Stomach (tissue), 9 donors: ENCODE measurements around the gene XPC. TPM values are rescaled to one million over a fixed set of nuclear protein-coding genes. Genes with fewer than 3 reads are reported as not detected.

Experiments
- DNase-seq, 2 donors: peaks; one replicate each; pipeline versions ENCODE4 v3.0.0 to v3.0.0-alpha.2; 2013 to 2019
- H3K27ac ChIP-seq, 5 donors: fragments of 200-600 bp in 4 of 5; sonication (generic) in 4 of 5; one replicate each; pipeline ENCODE4 v1.5.1; 2013 to 2019; ENCODE audit warnings: mild to moderate bottlenecking in 1 of 5, moderate library complexity in 1 of 5
- H3K27me3 ChIP-seq, 3 donors: fragments of 200-600 bp; sonication (generic); one replicate each; pipeline ENCODE4 v1.5.1; 2017 to 2019; ENCODE audit warnings: mixed run types in 1 of 3
- H3K36me3 ChIP-seq, 4 donors: fragments of 200-600 bp; sonication (generic); 1 replicate in 3 of 4; 2 replicates in 1 of 4; pipeline ENCODE4 v1.5.1; 2016 to 2019
- H3K4me1 ChIP-seq, 4 donors: fragments of 200-600 bp; sonication (generic); one replicate each; pipeline ENCODE4 v1.5.1; 2016 to 2019
- H3K4me3 ChIP-seq, 4 donors: fragments of 200-600 bp; sonication (generic) in 3 of 4; one replicate each; pipeline ENCODE4 v1.5.1; 2016 to 2019; ENCODE audit warnings: mild to moderate bottlenecking in 1 of 4
- H3K9me3 ChIP-seq, 4 donors: fragments of 200-600 bp; sonication (generic); one replicate each; pipeline ENCODE4 v1.5.1; 2016 to 2019
- EP300 ChIP-seq: sonication (generic); formaldehyde crosslinking; IDR thresholded peaks from one replicate; pipeline ENCODE4 v1.6.1; 2017; ENCODE audit warnings: antibody characterized with exemption
- POLR2A ChIP-seq, 4 donors: fragments of 450-650 bp; IDR thresholded peaks; one replicate each; pipeline ENCODE4 v1.6.1; 2016; ENCODE audit warnings: antibody characterized with exemption in 4 of 4, control low read depth in 2 of 4, mild to moderate bottlenecking in 1 of 4, moderate library complexity in 1 of 4
- POLR2AphosphoS5 ChIP-seq, 3 donors: sonication (generic); formaldehyde crosslinking; IDR thresholded peaks; one replicate each; pipeline ENCODE4 v1.6.1; 2016; ENCODE audit warnings: antibody characterized with exemption in 3 of 3
- WGBS, 5 donors: extraction: QIAGEN DNeasy Blood & Tissue Kit in 3 of 5; methylation state at CpG; one replicate each; pipeline versions ENCODE4 v1.1.5 to v1.1.7; 2013 to 2018; 5-methylcytosine and 5-hydroxymethylcytosine counted together
- intact Hi-C: fragments of 100-400 bp; cut with DNase I; formaldehyde crosslinking; loops from one replicate; pipeline ENCODE4 v1.15.1; 2023; ENCODE audit warnings: low total_unique reads
- polyA plus RNA-seq, 3 donors: library from polyadenylated mRNA; stranded (reverse); fragments of 200-250 nt; gene quantifications; one replicate each; pipeline ENCODE4 v1.2.3, GENCODE V29; 2013
- total RNA-seq, 5 donors: library from RNA; depleted of rRNA; stranded (reverse); fragments of >200 nt; gene quantifications; one replicate each; pipeline versions ENCODE4 v1.1.0 to v1.2.3, GENCODE V29; 2014 to 2016
- TF ChIP-seq, protein P1 (sequence below), 7 experiments: fragments of 450-650 bp in 4 of 7; fragments of 200-600 bp in 3 of 7; sonication (generic) in 3 of 7; IDR thresholded peaks; one replicate each; pipeline ENCODE4 v1.5.1; 2016 to 2019; ENCODE audit warnings: antibody characterized with exemption in 7 of 7, control low read depth in 2 of 7, mild to moderate bottlenecking in 1 of 7
- donor health status: healthy with polysubstance abuse.
- donor health status: Bipolar disorder and iron deficiency.
- donor health status: healthy.

Gene XPC
- total and polyA plus RNA-seq, 8 donors, result 8.8 to 51.0 (median 36.2) TPM

DNA sequence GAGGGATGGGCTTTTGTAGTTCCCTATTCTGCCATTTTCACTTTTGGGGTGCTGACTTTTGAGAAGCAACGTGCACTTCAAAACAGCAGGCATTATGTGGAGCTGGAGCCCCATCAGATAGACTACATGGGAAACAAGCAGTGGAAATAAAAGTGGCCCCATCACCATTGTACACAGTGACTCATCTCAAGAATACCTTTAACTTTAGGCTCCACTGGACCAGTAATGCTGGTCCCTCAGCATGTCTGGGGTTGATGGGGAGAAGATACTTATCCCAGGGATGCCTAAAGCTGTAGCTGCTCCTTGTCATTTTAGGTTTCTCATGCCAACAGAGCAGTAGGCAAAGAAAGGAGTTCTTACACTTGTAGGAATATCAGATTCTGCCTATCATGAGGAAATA is 45.2 kb upstream of the XPC start:
- 68 to 84% (median 77%) methylated on average over 1 of the region's 1 CpG for WGBS, 5 donors
- no peak for DNase-seq
- intact Hi-C loops, result no loop called here
- Histone ChIP-seq H3K4me3 (no peak overlapping the region), H3K4me1 (peaks cover 0 to 19% (median 11%) of the 10 kb centered on the region in 4 donors), H3K27me3 (peaks cover 0 to 4% (median 0%) of the 10 kb centered on the region in 3 donors), H3K36me3 (no peaks in the 10 kb centered on the region), H3K27ac (no peak overlapping the region), H3K9me3 (peaks cover 0 to 16% (median 0%) of the 10 kb centered on the region in 4 donors)
- TF ChIP-seq POLR2A (IDR thresholded peaks at IDR 0.05) (no peak), EP300 (no peak), POLR2AphosphoS5 (IDR thresholded peaks at IDR 0.05) (no peak)
- TF ChIP-seq, protein P1, sequence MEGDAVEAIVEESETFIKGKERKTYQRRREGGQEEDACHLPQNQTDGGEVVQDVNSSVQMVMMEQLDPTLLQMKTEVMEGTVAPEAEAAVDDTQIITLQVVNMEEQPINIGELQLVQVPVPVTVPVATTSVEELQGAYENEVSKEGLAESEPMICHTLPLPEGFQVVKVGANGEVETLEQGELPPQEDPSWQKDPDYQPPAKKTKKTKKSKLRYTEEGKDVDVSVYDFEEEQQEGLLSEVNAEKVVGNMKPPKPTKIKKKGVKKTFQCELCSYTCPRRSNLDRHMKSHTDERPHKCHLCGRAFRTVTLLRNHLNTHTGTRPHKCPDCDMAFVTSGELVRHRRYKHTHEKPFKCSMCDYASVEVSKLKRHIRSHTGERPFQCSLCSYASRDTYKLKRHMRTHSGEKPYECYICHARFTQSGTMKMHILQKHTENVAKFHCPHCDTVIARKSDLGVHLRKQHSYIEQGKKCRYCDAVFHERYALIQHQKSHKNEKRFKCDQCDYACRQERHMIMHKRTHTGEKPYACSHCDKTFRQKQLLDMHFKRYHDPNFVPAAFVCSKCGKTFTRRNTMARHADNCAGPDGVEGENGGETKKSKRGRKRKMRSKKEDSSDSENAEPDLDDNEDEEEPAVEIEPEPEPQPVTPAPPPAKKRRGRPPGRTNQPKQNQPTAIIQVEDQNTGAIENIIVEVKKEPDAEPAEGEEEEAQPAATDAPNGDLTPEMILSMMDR (IDR thresholded peaks at IDR 0.05), result no peak

DNA sequence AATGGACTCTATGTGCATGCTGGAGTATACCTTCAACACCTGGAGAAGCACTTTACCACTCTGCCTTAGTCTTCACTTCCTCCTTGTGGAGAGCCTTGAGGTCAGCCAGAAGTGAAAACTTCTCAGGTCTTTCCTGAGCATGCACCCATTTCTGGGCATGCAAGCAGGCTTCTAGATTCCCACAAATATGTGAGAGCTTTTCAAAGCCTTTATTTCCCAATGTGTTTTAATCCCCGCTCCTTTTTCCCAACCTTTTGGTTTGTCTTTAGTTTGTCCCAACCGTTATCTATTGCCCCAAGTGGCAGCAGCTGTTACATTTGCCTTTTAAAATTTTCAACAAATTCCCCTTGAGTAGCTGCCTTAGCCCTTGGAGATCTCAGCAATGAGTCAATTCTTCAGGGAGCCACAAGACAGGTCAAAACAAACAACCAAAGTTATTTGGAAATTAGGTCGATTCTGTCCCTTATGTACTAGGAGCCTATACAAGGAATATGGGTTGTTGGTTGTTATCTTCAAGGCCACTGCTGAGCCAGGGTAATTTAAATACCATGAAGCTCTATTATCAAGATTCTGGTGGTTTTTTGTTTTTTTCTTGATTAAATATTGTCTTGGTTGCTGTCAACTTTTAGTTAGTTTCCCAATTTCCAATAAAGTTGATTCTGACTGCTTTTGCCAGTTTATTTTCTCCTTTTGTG is 44.6 kb upstream of the XPC start:
- TF ChIP-seq POLR2A (IDR thresholded peaks at IDR 0.05), result no peak
- TF ChIP-seq, protein P1 (IDR thresholded peaks at IDR 0.05), result no peak
- TF ChIP-seq POLR2AphosphoS5 (IDR thresholded peaks at IDR 0.05), result no peak
- no peak for TF ChIP-seq EP300
- Histone ChIP-seq H3K4me3 (no peak overlapping the region), H3K36me3 (no peaks in the 10 kb centered on the region), H3K9me3 (peaks cover 0 to 16% (median 0%) of the 10 kb centered on the region in 4 donors), H3K27ac (no peak overlapping the region), H3K27me3 (peaks cover 0 to 4% (median 0%) of the 10 kb centered on the region in 3 donors), H3K4me1 (peaks cover 0 to 16% (median 10%) of the 10 kb centered on the region in 4 donors)
- no peak for DNase-seq
- intact Hi-C loops, result no loop called here
- 73 to 85% (median 81%) methylated on average over 3 of the region's 3 CpGs for WGBS, 5 donors

DNA sequence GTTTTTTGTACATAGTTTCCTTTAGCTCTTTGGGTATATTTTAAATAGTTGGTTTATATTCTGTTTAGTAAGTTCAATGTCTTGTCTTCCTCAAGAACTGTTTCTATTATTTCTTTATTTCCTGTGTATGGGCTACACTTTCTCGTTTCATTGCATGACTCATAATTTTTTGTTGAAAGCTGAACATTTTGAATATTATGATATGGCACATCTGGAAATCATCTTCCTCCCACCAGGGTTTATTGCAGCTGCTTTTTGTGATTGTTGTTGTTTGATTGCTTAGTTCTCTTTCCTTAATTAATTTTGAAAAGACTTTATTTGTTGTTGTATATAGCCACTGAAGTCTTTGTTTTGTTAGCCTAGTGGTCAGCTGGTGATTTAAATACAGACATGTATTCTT is 44.1 kb upstream of the XPC start:
- no peak overlapping the region for H3K4me3 ChIP-seq
- peaks cover 0 to 4% (median 0%) of the 10 kb centered on the region in 3 donors for H3K27me3 ChIP-seq
- 43 to 63% (median 54%) methylated on average over 1 of the region's 1 CpG for WGBS, 5 donors
- intact Hi-C loops, result no loop called here
- no peaks in the 10 kb centered on the region for H3K36me3 ChIP-seq
- H3K9me3 ChIP-seq, result peaks cover 0 to 16% (median 0%) of the 10 kb centered on the region in 4 donors
- no peak for DNase-seq
- peaks cover 0 to 16% (median 10%) of the 10 kb centered on the region in 4 donors for H3K4me1 ChIP-seq
- no peak overlapping the region for H3K27ac ChIP-seq
- TF ChIP-seq EP300, result no peak
- TF ChIP-seq, protein P1 (IDR thresholded peaks at IDR 0.05), result no peak
- TF ChIP-seq POLR2AphosphoS5 (IDR thresholded peaks at IDR 0.05), result no peak

DNA sequence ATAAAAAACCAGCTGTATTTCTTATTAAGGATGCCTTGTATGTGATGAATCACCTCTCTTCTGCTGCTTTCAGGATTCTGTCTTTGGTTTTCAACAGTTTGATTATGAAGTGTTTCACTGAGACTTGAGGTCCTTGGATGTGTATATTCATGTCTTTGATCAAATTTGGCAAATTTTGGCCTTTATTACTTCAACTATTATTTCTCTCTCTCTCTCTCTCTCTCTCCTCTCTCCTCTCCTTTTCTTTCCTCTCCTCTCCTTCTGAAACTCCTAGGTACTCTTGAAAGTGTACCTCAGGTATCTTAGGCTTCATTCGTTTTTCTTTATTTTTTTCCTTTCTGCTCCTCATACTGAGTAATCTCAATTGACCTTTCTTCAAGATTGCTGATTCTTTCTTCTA is 43.5 kb upstream of the XPC start:
- DNase-seq, result no peak
- intact Hi-C loops, result no loop called here
- Histone ChIP-seq H3K9me3 (peaks cover 0 to 16% (median 0%) of the 10 kb centered on the region in 4 donors), H3K27me3 (peaks cover 0 to 4% (median 0%) of the 10 kb centered on the region in 3 donors), H3K27ac (no peak overlapping the region), H3K4me1 (peaks cover 0 to 16% (median 11%) of the 10 kb centered on the region in 4 donors), H3K4me3 (no peak overlapping the region), H3K36me3 (no peaks in the 10 kb centered on the region)
- TF ChIP-seq POLR2A (IDR thresholded peaks at IDR 0.05) (no peak), POLR2AphosphoS5 (IDR thresholded peaks at IDR 0.05) (no peak), EP300 (no peak)
- TF ChIP-seq, protein P1 (IDR thresholded peaks at IDR 0.05), result no peak
- WGBS, 5 donors, result 87 to 93% (median 92%) methylated on average over 1 of the region's 1 CpG
